Measurements from ENCODE around the gene DUSP10.

DNA sequence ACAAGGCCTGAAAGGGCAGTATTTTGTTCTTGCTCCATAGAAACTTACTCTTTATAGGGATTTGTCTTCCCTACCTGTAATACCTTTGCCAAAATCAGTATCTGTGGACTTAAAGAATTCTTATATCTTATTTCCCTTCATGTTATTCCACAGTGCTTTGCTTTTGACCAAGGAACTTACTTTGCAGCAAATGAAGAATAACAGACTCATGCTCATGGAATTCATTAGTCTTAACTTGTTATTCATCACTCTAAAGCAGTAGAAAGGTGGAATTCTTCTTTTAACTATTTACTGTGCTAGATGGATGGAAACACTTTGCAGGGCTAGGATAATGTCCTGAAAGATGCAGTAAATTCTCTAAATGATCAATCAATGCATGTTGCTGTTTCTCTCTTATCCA lies 45.9 kb downstream of the DUSP10 start:
- TF ChIP-seq ZFP36 (IDR thresholded peaks at IDR 0.05; ENCODE audit: borderline replicate concordance, low read depth, low read length, partially characterized antibody) (no peak), SMAD3 (CRISPR knock-in tag; IDR thresholded peaks at IDR 0.05) (no peak), ZNF740 (CRISPR knock-in tag; IDR thresholded peaks at IDR 0.05) (no peak), ZNF256 (CRISPR knock-in tag; conservative IDR thresholded peaks at IDR 0.05) (no peak), CHD4 (IDR thresholded peaks at IDR 0.05; ENCODE audit: borderline replicate concordance, low read length) (no peak), KMT2B (CRISPR knock-in tag; IDR thresholded peaks at IDR 0.05) (no peak), SMARCC2 (IDR thresholded peaks at IDR 0.05) (no peak), SRF (IDR thresholded peaks at IDR 0.05; ENCODE audit: low read depth, low read length) (no peak), JUNB (CRISPR knock-in tag; IDR thresholded peaks at IDR 0.05; ENCODE audit: borderline replicate concordance) (no peak), CREB1 (IDR thresholded peaks at IDR 0.05) (no peak), CREB1 (CRISPR knock-in tag; IDR thresholded peaks at IDR 0.05) (no peak), KDM4B (CRISPR knock-in tag; IDR thresholded peaks at IDR 0.05) (no peak)
- TF ChIP-seq, protein P1, sequence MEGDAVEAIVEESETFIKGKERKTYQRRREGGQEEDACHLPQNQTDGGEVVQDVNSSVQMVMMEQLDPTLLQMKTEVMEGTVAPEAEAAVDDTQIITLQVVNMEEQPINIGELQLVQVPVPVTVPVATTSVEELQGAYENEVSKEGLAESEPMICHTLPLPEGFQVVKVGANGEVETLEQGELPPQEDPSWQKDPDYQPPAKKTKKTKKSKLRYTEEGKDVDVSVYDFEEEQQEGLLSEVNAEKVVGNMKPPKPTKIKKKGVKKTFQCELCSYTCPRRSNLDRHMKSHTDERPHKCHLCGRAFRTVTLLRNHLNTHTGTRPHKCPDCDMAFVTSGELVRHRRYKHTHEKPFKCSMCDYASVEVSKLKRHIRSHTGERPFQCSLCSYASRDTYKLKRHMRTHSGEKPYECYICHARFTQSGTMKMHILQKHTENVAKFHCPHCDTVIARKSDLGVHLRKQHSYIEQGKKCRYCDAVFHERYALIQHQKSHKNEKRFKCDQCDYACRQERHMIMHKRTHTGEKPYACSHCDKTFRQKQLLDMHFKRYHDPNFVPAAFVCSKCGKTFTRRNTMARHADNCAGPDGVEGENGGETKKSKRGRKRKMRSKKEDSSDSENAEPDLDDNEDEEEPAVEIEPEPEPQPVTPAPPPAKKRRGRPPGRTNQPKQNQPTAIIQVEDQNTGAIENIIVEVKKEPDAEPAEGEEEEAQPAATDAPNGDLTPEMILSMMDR (CRISPR knock-in tag; IDR thresholded peaks at IDR 0.05) = no peak
